ENCODE results near the gene WASF3. TPM values are rescaled to one million over a fixed set of nuclear protein-coding genes. Genes with fewer than 3 reads are reported as not detected.

The WASF3 gene
- total and polyA plus RNA-seq, 10 of the 15 experiments (the other 5 are each of a cell fraction or from before 2014, with no cell fraction given), result under 0.01 to 0.10 (median 0.01) TPM; not detected in 7

GRCh38 chr13:26680572-26680971 lies 123.1 kb downstream of the WASF3 start:
- H3K79me2 ChIP-seq (ENCODE audit: control insufficient read depth, insufficient read depth, low read length), result no peaks in the 10 kb centered on the region
- BruUV-seq (replicated peaks), result no TSS peak
- no peak overlapping the region for H3K4me2 ChIP-seq (ENCODE audit: control insufficient read depth, insufficient read depth)
- RAD21 ChIA-PET (ENCODE audit: unreplicated experiment), result no interaction called here
- POLR2A ChIA-PET, result no interaction called here
- H4K20me1 ChIP-seq (ENCODE audit: control insufficient read depth, insufficient read depth), result no peaks in the 10 kb centered on the region
- no peak overlapping the region for H3K4me3 ChIP-seq
- H2AFZ ChIP-seq (ENCODE audit: control insufficient read depth, low read depth, low read length), result no peak overlapping the region
- H3K36me3 ChIP-seq (ENCODE audit: control insufficient read depth in 2 of 2, insufficient read depth in 2 of 2, low read length in 1 of 2), result no peaks in the 10 kb centered on the region
- SMC1A ChIA-PET (ENCODE audit: uncharacterized antibody, unreplicated experiment), result no interaction called here
- no peak overlapping the region for H3K9ac ChIP-seq (ENCODE audit: control insufficient read depth, insufficient read depth, low read length)
- H3K27ac ChIP-seq (ENCODE audit: control insufficient read depth, insufficient read depth), result no peak overlapping the region
- intact Hi-C loops (cut with micrococcal nuclease; ENCODE audit: unreplicated experiment) (no loop called here), in situ Hi-C loops (cut with MboI) (no loop called here)
- FAIRE-seq, result no peak
- WGBS (ENCODE audit: insufficient coverage, insufficient replicate concordance, low lambda C conversion rate, missing lambda C conversion rate), result 23% methylated on average over 5 of the region's 5 CpGs
- H3K27me3 ChIP-seq (replicated peaks in 1 of 2; ENCODE audit: control insufficient read depth in 2 of 2, insufficient read depth in 2 of 2, low read length in 1 of 2), result no peaks in the 10 kb centered on the region; a peak in 1 of 4 replicates
- no peak for ATAC-seq
- no peaks in the 10 kb centered on the region for H3K9me3 ChIP-seq (replicated peaks; ENCODE audit: control insufficient read depth, insufficient read depth, low read length)
- H3K4me1 ChIP-seq (ENCODE audit: control insufficient read depth, insufficient read depth, low read length), result no peaks in the 10 kb centered on the region
- no peak for DNase-seq (ENCODE audit: low read depth, low spot score)
- CTCF ChIA-PET, result no interaction called here
- TF ChIP-seq USF1 (IDR thresholded peaks at IDR 0.05; ENCODE audit: borderline replicate concordance, extremely low read length, insufficient read depth, low read depth, low read length) (no peak), RFX5 (IDR thresholded peaks at IDR 0.05; ENCODE audit: low read depth, low read length) (no peak), CEBPZ (IDR thresholded peaks at IDR 0.05; ENCODE audit: low read depth, low read length) (no peak), ATF2 (IDR thresholded peaks at IDR 0.05; ENCODE audit: low read length) (no peak), STAT3 (IDR thresholded peaks at IDR 0.05; ENCODE audit: low read depth, low read length) (no peak), SREBF2 (IDR thresholded peaks at IDR 0.05; ENCODE audit: low read length) (no peak), NKRF (conservative IDR thresholded peaks at IDR 0.05) (no peak), ZNF24 (IDR thresholded peaks at IDR 0.05) (no peak), ATF3 (IDR thresholded peaks at IDR 0.05; ENCODE audit: borderline replicate concordance, extremely low read depth, low read depth, low read length) (no peak), IKZF2 (IDR thresholded peaks at IDR 0.05) (no peak), CBX3 (IDR thresholded peaks at IDR 0.05; ENCODE audit: borderline replicate concordance, low read depth) (no peak), ZBTB11 (CRISPR knock-in tag; IDR thresholded peaks at IDR 0.05) (no peak), ZZZ3 (IDR thresholded peaks at IDR 0.05; ENCODE audit: control insufficient read depth, insufficient read length, low read depth) (no peak)
